ENCODE measurements around the gene RORC. TPM values are rescaled to one million over a fixed set of nuclear protein-coding genes. Genes with fewer than 3 reads are reported as not detected.

The RORC gene
- polyA plus RNA-seq, 1 of the 3 experiments (the other 2 are of a cell fraction): not detected

DNA sequence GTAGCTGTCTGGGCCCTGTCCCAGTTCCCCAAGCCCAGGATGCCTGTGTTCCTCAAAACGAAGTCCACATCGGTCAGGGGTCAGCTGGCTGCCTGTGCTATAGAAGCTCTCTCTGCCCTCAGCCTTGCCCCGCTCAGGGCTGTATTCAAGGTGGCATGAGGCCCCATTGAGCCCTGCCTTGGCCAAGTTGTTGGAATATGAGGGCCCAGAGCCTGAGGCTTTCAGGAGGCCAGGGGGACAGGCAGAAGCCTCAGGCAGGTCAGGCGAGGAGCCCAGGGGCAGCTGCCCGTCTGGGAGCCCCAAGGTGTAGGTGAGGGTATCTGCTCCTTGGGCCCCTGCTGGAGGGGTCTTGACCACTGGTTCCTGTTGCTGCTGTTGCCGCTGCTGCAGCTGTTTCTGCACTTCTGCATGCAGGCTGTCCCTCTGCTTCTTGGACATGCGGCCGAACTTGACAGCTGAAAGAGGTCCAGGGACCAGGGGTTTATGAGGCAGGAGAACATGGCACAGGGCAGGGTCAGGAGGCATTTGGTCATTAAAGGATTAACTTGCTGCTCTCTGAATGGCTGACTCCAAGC is 16.5 kb downstream of the RORC start:
- no peaks in the 10 kb centered on the region for H3K79me2 ChIP-seq (ENCODE audit: insufficient read depth)
- H3K4me3 ChIP-seq (ENCODE audit: low read depth in 2 of 2, low read length in 1 of 2): no peak overlapping the region
- no peak overlapping the region for H3K9ac ChIP-seq
- no peaks in the 10 kb centered on the region for H3K9me2 ChIP-seq
- TF ChIP-seq TCF12 (IDR thresholded peaks at IDR 0.05) (no peak), GATA2 (CRISPR knock-in tag; IDR thresholded peaks at IDR 0.05) (no peak), FOXJ3 (CRISPR knock-in tag; IDR thresholded peaks at IDR 0.05) (no peak), GABPA (IDR thresholded peaks at IDR 0.05; ENCODE audit: low read depth) (no peak), FOSL2 (IDR thresholded peaks at IDR 0.05; ENCODE audit: borderline replicate concordance, low read depth) (no peak), POLR2AphosphoS5 (IDR thresholded peaks at IDR 0.05; ENCODE audit: low read depth, low read length) (no peak), TEAD4 (IDR thresholded peaks at IDR 0.05; ENCODE audit: borderline replicate concordance, insufficient read depth) (no peak), CHD2 (IDR thresholded peaks at IDR 0.05; ENCODE audit: low read length, partially characterized antibody) (no peak)
- TF ChIP-seq, protein P1, sequence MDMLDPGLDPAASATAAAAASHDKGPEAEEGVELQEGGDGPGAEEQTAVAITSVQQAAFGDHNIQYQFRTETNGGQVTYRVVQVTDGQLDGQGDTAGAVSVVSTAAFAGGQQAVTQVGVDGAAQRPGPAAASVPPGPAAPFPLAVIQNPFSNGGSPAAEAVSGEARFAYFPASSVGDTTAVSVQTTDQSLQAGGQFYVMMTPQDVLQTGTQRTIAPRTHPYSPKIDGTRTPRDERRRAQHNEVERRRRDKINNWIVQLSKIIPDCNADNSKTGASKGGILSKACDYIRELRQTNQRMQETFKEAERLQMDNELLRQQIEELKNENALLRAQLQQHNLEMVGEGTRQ (IDR thresholded peaks at IDR 0.05; ENCODE audit: borderline replicate concordance, low read depth, low read length): no peak
- 67% methylated on average over 3 of the region's 8 CpGs for WGBS (ENCODE audit: low lambda C conversion rate)
- no peak for DNase-seq
- H3K27ac ChIP-seq (ENCODE audit: low read depth in 2 of 2, low read length in 1 of 2): no peak overlapping the region
- H3K4me2 ChIP-seq: no peak overlapping the region
- H2AFZ ChIP-seq (ENCODE audit: low read depth): no peak overlapping the region
- CTCF ChIA-PET: interaction anchor here (1.0 to 1.4 kb wide), 3 partner anchors 21 to 221 kb away, joined by 3 read pairs; no protein-coding TSS in a partner anchor
- POLR2A ChIA-PET: interaction anchor here (0.5 to 1.0 kb wide), 2 partner anchors 49 to 52 kb away, joined by 4 read pairs; partner anchors contain the start of gene MRPL9
- no peaks in the 10 kb centered on the region for H4K20me1 ChIP-seq (ENCODE audit: insufficient read depth)
- H3K4me1 ChIP-seq (ENCODE audit: control insufficient read depth in 1 of 2, insufficient read depth in 2 of 2, low read depth in 1 of 2, low read length in 1 of 2): peaks cover 0 to 14% of the 10 kb centered on the region in 2 experiments; a peak in 1 of 4 replicates
- no peaks in the 10 kb centered on the region for H3K36me3 ChIP-seq (replicated peaks in 1 of 2; ENCODE audit: control insufficient read depth in 1 of 2, insufficient read depth in 2 of 2, low read length in 1 of 2)
- no peaks in the 10 kb centered on the region for H3K9me3 ChIP-seq
- peaks cover 18% of the 10 kb centered on the region; the same call in 1 of the 2 replicates for H3K27me3 ChIP-seq (ENCODE audit: insufficient read depth)
- H3F3A ChIP-seq (replicated peaks; ENCODE audit: insufficient read depth): no peaks in the 10 kb centered on the region

DNA sequence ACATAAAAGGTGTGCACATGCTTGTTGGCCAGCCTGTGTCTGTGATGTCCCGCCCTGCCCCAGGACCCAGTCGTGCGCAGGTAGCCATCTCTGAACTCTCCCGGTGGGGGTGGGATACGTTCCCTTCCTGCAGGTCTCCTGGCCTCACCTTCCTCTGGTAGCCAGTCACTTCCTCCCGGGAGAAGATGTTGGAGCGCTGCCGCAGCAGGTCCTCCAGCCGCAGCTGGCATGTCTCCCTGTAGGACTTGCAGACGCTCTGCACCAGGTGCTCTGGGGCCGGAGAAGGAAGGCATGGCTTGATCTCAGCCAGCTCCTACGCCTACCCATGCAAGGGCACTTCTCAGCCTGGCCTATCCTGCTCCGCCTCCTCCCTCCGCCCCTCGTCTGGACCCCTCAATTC is 17.2 kb downstream of the RORC start:
- peaks cover 0 to 8% of the 10 kb centered on the region in 2 experiments; a peak in 1 of 4 replicates for H3K4me1 ChIP-seq (ENCODE audit: control insufficient read depth in 1 of 2, insufficient read depth in 2 of 2, low read depth in 1 of 2, low read length in 1 of 2)
- no peaks in the 10 kb centered on the region for H3K36me3 ChIP-seq (replicated peaks in 1 of 2; ENCODE audit: control insufficient read depth in 1 of 2, insufficient read depth in 2 of 2, low read length in 1 of 2)
- no peak overlapping the region for H3K4me2 ChIP-seq
- 62% methylated on average over 6 of the region's 15 CpGs for WGBS (ENCODE audit: low lambda C conversion rate)
- no peaks in the 10 kb centered on the region for H3K9me3 ChIP-seq
- ChIA-PET CTCF (interaction anchor here (1.2 to 1.4 kb wide), 2 partner anchors 22 to 80 kb away, joined by 3 read pairs; no protein-coding TSS in a partner anchor), POLR2A (interaction anchor here (0.5 kb wide), 1 partner anchor 49 kb away, joined by 4 read pairs; no protein-coding TSS in a partner anchor)
- H3K79me2 ChIP-seq (ENCODE audit: insufficient read depth): no peaks in the 10 kb centered on the region
- H4K20me1 ChIP-seq (ENCODE audit: insufficient read depth): no peaks in the 10 kb centered on the region
- no peak overlapping the region for H3K9ac ChIP-seq
- H3K27me3 ChIP-seq (ENCODE audit: insufficient read depth): peaks cover 18% of the 10 kb centered on the region; the same call in 1 of the 2 replicates
- no peak overlapping the region for H2AFZ ChIP-seq (ENCODE audit: low read depth)
- no peaks in the 10 kb centered on the region for H3F3A ChIP-seq (replicated peaks; ENCODE audit: insufficient read depth)
- H3K9me2 ChIP-seq: no peaks in the 10 kb centered on the region
- DNase-seq: no peak
- no peak overlapping the region for H3K4me3 ChIP-seq (ENCODE audit: low read depth in 2 of 2, low read length in 1 of 2)
- no peak overlapping the region for H3K27ac ChIP-seq (ENCODE audit: low read depth in 2 of 2, low read length in 1 of 2)
- TF ChIP-seq, protein P2, sequence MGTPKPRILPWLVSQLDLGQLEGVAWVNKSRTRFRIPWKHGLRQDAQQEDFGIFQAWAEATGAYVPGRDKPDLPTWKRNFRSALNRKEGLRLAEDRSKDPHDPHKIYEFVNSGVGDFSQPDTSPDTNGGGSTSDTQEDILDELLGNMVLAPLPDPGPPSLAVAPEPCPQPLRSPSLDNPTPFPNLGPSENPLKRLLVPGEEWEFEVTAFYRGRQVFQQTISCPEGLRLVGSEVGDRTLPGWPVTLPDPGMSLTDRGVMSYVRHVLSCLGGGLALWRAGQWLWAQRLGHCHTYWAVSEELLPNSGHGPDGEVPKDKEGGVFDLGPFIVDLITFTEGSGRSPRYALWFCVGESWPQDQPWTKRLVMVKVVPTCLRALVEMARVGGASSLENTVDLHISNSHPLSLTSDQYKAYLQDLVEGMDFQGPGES (IDR thresholded peaks at IDR 0.05; ENCODE audit: low read depth, low read length): no peak
- TF ChIP-seq, protein P3, sequence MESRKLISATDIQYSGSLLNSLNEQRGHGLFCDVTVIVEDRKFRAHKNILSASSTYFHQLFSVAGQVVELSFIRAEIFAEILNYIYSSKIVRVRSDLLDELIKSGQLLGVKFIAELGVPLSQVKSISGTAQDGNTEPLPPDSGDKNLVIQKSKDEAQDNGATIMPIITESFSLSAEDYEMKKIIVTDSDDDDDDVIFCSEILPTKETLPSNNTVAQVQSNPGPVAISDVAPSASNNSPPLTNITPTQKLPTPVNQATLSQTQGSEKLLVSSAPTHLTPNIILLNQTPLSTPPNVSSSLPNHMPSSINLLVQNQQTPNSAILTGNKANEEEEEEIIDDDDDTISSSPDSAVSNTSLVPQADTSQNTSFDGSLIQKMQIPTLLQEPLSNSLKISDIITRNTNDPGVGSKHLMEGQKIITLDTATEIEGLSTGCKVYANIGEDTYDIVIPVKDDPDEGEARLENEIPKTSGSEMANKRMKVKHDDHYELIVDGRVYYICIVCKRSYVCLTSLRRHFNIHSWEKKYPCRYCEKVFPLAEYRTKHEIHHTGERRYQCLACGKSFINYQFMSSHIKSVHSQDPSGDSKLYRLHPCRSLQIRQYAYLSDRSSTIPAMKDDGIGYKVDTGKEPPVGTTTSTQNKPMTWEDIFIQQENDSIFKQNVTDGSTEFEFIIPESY (IDR thresholded peaks at IDR 0.05; ENCODE audit: borderline replicate concordance, low read depth): no peak
- TF ChIP-seq TCF12 (IDR thresholded peaks at IDR 0.05) (no peak), RCOR1 (IDR thresholded peaks at IDR 0.05; ENCODE audit: low read length) (no peak), FOXM1 (IDR thresholded peaks at IDR 0.05; ENCODE audit: low read depth) (no peak), YY1 (IDR thresholded peaks at IDR 0.05; ENCODE audit: low read depth) (no peak), GATA2 (CRISPR knock-in tag; IDR thresholded peaks at IDR 0.05) (no peak), ELF1 (IDR thresholded peaks at IDR 0.05) (no peak), SMC3 (IDR thresholded peaks at IDR 0.05; ENCODE audit: low read depth, low read length) (no peak), FOXJ3 (CRISPR knock-in tag; IDR thresholded peaks at IDR 0.05) (no peak), FOSL2 (IDR thresholded peaks at IDR 0.05; ENCODE audit: borderline replicate concordance, low read depth) (no peak), JUND (IDR thresholded peaks at IDR 0.05) (no peak)
- TF ChIP-seq, protein P4, sequence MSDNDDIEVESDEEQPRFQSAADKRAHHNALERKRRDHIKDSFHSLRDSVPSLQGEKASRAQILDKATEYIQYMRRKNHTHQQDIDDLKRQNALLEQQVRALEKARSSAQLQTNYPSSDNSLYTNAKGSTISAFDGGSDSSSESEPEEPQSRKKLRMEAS (IDR thresholded peaks at IDR 0.05; ENCODE audit: low read depth): no peak
- TF ChIP-seq, protein P1 (IDR thresholded peaks at IDR 0.05; ENCODE audit: borderline replicate concordance, low read depth, low read length): no peak
- TF ChIP-seq, protein P5, sequence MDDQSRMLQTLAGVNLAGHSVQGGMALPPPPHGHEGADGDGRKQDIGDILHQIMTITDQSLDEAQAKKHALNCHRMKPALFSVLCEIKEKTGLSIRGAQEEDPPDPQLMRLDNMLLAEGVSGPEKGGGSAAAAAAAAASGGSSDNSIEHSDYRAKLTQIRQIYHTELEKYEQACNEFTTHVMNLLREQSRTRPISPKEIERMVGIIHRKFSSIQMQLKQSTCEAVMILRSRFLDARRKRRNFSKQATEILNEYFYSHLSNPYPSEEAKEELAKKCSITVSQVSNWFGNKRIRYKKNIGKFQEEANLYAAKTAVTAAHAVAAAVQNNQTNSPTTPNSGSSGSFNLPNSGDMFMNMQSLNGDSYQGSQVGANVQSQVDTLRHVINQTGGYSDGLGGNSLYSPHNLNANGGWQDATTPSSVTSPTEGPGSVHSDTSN (IDR thresholded peaks at IDR 0.05): no peak

Data from SK-N-SH (cell line).